Endometrial microvascular endothelial cells (primary cell): ENCODE measurements around the gene EML5. TPM values are rescaled to one million over a fixed set of nuclear protein-coding genes. Genes with fewer than 3 reads are reported as not detected.

Source experiments
- in situ Hi-C: cut with HindIII; loops from 2 replicates; pipeline ENCODE4 v1.10.0; 2017; ENCODE audit warnings: low sequenced_read_pairs, low pct_unique_long_range_greater_than_20kb; ENCODE audit errors: inconsistent ontology term
- total RNA-seq: library from RNA; depleted of rRNA; stranded (reverse); fragments of >200 nt; gene quantifications from one replicate; pipeline ENCODE4 v1.2.3, GENCODE V29; 2015; ENCODE audit errors: inconsistent ontology term

EML5 gene
- total RNA-seq, 1 donor from 2014 or later: not detected

DNA sequence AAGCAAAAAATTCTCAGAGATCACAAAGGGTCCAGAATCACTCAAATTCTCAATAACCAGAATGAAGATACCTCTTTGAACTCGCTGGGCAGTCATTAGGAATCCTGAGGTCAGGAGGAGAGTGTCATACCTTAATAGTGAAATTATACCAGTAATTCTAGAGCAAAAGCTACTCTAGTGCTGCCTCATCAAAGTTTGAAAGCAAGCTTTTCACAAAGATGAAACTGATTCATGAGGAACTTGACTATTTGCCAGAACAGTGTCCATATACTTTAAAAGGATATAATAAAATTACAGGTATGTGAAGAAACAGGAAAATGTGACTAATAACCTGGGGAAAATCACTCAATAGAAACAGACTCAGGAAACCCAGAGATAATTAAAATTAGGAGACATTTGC, 44.5 kb downstream of the EML5 start:
- in situ Hi-C loops: no loop called here

DNA sequence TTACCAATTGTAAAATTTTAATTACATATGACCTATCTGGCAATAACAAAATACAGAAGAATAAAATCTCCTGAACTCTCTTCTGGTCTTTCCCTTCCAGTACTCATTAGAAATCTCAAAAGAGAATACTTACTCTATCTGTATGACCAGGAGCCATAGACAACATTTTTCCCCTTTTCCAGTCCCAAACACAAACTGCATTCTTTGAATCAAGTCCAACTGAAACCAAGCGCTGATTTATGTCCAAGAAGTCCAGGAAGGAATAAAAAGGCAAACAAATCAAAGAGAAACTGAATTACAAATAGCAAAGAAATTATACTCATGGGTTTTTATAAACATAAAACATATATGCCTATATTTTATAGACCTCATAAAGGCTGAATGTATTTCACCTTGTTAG, 46.7 kb downstream of the EML5 start:
- in situ Hi-C loops: no loop called here

GRCh38 chr14:88737245-88737644, 55.5 kb downstream of the EML5 start:
- in situ Hi-C loops: no loop called here

DNA sequence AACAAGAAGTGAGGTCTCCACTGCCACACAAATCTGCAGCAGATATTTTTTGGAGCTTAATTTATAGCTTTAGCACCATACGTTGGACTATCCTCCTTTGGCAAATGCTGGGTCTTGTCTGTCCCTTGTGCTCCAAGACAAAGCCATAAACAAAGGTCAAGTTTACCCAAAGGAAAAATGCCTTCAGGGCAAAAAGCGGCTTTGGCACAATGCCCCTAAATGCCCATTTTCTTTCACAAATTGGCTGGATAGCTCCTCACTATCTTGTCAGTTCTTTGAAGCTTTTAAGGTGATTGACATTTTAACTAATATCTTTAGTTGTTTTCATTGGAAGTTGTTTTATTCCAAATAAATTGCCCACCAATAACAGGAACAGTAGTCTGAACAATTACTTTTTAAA, 59.6 kb downstream of the EML5 start:
- in situ Hi-C loops: no loop called here

- in situ Hi-C loops: no loop called here
Measured at GRCh38 chr14:88729159-88729558, 63.6 kb downstream of the EML5 start.

DNA sequence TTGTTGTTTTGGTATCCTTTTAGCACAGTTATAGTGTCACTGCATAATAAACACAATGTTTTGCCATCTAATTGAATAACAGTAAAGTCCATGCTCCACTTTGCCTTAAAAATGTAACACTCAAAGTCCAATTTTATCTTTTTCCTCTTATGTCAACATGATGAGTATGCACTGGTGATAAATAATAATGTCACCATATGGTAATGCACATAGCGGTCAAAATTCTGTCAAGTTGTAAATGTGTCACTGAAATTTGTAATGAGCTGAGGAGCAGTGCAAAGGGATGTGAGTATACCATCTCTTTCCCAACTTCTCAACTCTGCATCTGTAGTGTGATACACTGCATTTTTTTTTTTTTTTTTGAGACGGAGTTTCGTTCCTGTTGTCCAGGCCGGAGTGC, 65.7 kb downstream of the EML5 start:
- in situ Hi-C loops: no loop called here

GRCh38 chr14:88710709-88711108, 82.0 kb downstream of the EML5 start:
- in situ Hi-C loops: no loop called here

DNA sequence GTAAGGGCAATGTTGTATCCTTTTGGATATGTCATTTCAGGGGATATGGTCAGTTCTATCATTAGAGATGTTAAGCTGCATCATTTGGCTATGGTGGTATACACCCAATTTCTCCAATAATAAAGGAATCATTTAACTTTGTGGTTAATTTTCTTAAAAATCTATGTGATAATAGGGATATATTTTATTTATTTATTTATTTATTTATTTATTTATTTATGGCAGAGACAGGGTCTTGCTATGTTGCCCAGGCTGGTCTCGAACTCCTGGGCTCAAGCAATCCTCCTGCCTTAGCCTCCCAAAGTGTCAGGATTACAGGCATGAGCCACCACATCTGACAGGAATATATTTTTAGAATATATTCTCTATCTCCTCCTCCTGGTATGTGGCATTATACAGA, 85.7 kb downstream of the EML5 start:
- in situ Hi-C loops: no loop called here

GRCh38 chr14:88706425-88706824, 86.3 kb downstream of the EML5 start:
- in situ Hi-C loops: no loop called here

GRCh38 chr14:88698651-88699050, 94.1 kb downstream of the EML5 start:
- in situ Hi-C loops: no loop called here

GRCh38 chr14:88695870-88696269, 96.9 kb downstream of the EML5 start:
- in situ Hi-C loops: no loop called here

- in situ Hi-C loops: no loop called here
Measured at GRCh38 chr14:88688386-88688785, 104.4 kb downstream of the EML5 start.

DNA sequence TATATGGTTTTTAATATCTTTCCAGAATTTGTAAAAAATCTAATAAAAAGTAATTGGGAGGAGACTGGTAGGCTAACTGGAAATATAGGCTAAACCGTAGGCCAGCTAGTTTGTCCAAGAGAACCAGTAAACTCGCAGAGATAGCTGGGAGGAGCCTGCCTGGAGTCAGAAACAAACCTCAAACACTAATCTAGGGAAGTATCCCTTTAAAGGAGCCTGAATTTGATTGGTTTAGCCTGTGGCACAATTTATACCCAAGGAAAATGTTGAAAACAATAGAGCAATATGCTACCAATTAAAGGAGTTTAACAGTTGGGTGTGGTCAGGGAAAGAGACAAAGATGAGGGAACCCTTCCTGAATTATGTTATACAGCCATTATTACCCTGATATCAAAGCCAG, 109.6 kb downstream of the EML5 start:
- in situ Hi-C loops: no loop called here

DNA sequence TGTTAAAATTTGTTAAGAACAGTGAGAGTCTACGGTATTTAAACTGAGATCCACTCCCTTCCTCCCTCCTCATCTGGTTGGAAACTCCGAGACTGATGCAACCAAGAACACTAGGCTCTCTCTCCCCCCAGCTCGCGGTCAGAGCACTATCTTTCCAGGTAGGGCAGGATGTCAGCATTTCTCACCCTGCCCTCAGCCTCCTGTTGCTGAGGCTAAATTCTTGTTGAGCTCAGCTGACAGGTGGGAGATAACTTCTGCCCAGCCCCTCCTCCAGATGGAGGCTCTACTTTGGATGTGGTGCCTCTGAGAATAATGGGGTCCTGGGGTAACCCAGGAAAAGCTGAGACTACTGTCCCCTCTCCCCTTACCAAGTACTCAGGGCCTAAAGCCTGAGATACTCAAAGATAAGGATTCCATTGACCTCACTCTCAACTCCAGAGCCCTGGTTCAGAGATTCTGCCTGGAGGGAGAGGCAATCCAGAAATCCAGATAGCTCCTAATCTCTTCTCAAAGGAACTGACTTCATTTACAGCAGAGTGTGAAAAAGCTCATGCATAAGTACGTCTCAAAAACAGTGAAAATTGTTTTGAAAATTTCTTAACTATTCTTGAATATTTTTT, 110.1 kb downstream of the EML5 start:
- in situ Hi-C loops: no loop called here

DNA sequence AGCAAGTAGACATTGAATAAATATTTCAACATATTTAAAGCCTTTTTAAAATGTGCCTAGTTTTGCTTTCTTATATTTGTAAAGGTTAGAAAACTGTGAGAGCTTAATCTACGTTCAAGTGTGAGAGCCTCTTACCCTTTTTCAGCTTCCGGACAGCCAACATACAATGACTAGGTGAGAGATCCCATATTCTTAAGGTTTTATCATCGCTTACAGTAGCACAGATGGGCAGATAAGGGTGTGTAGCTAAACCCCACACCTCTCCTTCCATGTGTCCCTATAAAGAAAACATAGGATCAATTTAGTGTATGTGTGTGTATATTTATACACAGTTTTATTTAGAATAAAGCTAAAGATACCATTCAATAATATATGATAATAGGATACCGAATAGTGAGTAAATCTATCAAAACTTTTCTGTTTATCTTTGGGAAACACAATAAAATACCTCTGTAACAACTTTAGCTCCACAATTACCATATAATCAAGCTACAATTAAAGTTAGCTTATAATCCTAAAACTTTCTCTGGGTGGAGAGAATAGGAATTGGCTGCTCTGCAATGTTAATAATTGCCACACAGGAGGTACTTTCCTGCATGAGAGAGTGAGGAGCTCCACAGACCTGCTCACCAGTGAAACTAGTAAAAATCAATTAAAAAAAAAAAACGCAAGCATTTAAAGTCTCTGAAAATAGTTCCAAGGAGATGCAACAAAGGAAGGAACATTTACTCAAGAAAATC, 110.8 kb downstream of the EML5 start:
- in situ Hi-C loops: no loop called here

- in situ Hi-C loops: no loop called here
Measured at GRCh38 chr14:88669346-88669745, 123.4 kb downstream of the EML5 start.

GRCh38 chr14:88668448-88669116, 124.2 kb downstream of the EML5 start:
- in situ Hi-C loops: no loop called here

GRCh38 chr14:88667555-88668273, 125.0 kb downstream of the EML5 start:
- in situ Hi-C loops: no loop called here

GRCh38 chr14:88660056-88660455, 132.7 kb downstream of the EML5 start:
- in situ Hi-C loops: no loop called here

- in situ Hi-C loops: no loop called here
Measured at GRCh38 chr14:88639221-88639620, 153.5 kb downstream of the EML5 start.
